K562 (cell line): ENCODE measurements around the gene TAS2R4. TPM values are rescaled to one million over a fixed set of nuclear protein-coding genes. Genes with fewer than 3 reads are reported as not detected.

ENCODE experiments used
- ATAC-seq: fragments of 200-7000 bp; cut with Tn5 transposase; 3 replicates; pipeline ENCODE4 v1.9.1; 2020; ENCODE audit warnings: moderate library complexity
- BruUV-seq: library from RNA; stranded (reverse); fragments of 400-500 nt; replicated peaks from 2 replicates; lab custom pipeline; 2021; lab: Mats Ljungman, UMichigan
- CTCF ChIA-PET: fragments of 300-600 bp; formaldehyde crosslinking; extraction: SDS; loops from one replicate; lab custom pipeline; 2021; ENCODE audit warnings: low intra/inter-chr PET ratio; lab: Yijun Ruan, JAX
- POLR2A ChIA-PET: fragments of 300-600, 350-650 bp; sonication (Branson Sonifier 250); formaldehyde crosslinking; extraction: SDS; loops from one replicate; lab custom pipeline; 2021; ENCODE audit warnings: antibody characterized with exemption, inconsistent platforms; lab: Yijun Ruan, JAX
- DNase-seq, 4 experiments: peaks; one replicate each; pipeline versions ENCODE4 v3.0.0 to v3.0.0-alpha.2; 2011 to 2018; ENCODE audit warnings: low spot score in 3 of 4, mixed read lengths in 3 of 4; ENCODE audit errors: extremely low read depth in 1 of 4
- FAIRE-seq: peaks from 2 replicates; lab custom pipeline; 2011; peaks lifted over from hg19 to GRCh38; lab: Jason Lieb, UNC
- H2AFZ ChIP-seq: 2 replicates; pipeline ENCODE4 v1.6.0; 2011; ENCODE audit warnings: low read depth, low read length, control low read depth, inconsistent platforms
- H3K27ac ChIP-seq: fragments of 200-600 bp; 3 replicates; pipeline ENCODE4 v1.8.0; 2011; ENCODE audit warnings: low read depth, mild to moderate bottlenecking, control low read depth, inconsistent platforms, low read length, moderate library complexity, mixed read lengths; ENCODE audit errors: extremely low read depth
- H3K27me3 ChIP-seq, 2 experiments: fragments of 300-600 bp in 1 of 2; 2 replicates in 1 of 2; 3 replicates in 1 of 2; pipeline versions ENCODE4 v1.6.0 to v1.8.0; 2011; ENCODE audit warnings: inconsistent platforms in 2 of 2, low read length in 2 of 2, mild to moderate bottlenecking in 1 of 2, mixed read lengths in 1 of 2, moderate library complexity in 1 of 2; ENCODE audit not compliant: control insufficient read depth in 2 of 2, insufficient read depth in 2 of 2
- H3K36me3 ChIP-seq: fragments of 300-600 bp; 3 replicates; pipeline ENCODE4 v1.8.0; 2011; ENCODE audit warnings: mild to moderate bottlenecking, low read length, inconsistent platforms; ENCODE audit not compliant: control insufficient read depth, insufficient read depth
- H3K4me1 ChIP-seq, 2 experiments: fragments of 200-600 bp in 1 of 2; replicated peaks in 1 of 2; 2 replicates in 1 of 2; 3 replicates in 1 of 2; pipeline versions ENCODE4 v1.5.1 to v1.8.0; 2011; ENCODE audit warnings: inconsistent platforms in 2 of 2, low read length in 2 of 2, mild to moderate bottlenecking in 1 of 2, mixed read lengths in 1 of 2, moderate library complexity in 1 of 2; ENCODE audit not compliant: control insufficient read depth in 2 of 2, insufficient read depth in 2 of 2
- H3K4me2 ChIP-seq: 2 replicates; pipeline ENCODE4 v1.6.1; 2011; ENCODE audit warnings: low read length, control low read depth, inconsistent platforms, mixed read lengths; ENCODE audit not compliant: insufficient read depth
- H3K4me3 ChIP-seq: fragments of 200-600 bp; sonication (generic), shearing (Covaris generic); 2 replicates; pipeline ENCODE4 v1.5.1; 2016; ENCODE audit warnings: control low read depth, inconsistent platforms
- H3K79me2 ChIP-seq: fragments of 200-600 bp; 3 replicates; pipeline ENCODE4 v1.8.0; 2011; ENCODE audit warnings: low read length, inconsistent platforms; ENCODE audit not compliant: control insufficient read depth, insufficient read depth
- H3K9ac ChIP-seq, 2 experiments: 2 replicates each; pipeline versions ENCODE4 v1.6.0 to v1.6.1; 2011; ENCODE audit warnings: low read depth in 2 of 2, low read length in 2 of 2, control low read depth in 1 of 2, inconsistent platforms in 1 of 2, mild to moderate bottlenecking in 1 of 2, mixed read lengths in 1 of 2; ENCODE audit not compliant: insufficient read depth in 1 of 2
- H3K9me1 ChIP-seq: one replicate; pipeline ENCODE4 v1.6.0; 2011; ENCODE audit warnings: inconsistent platforms, mild to moderate bottlenecking, low read length, moderate library complexity; ENCODE audit not compliant: control insufficient read depth, insufficient read depth
- H3K9me3 ChIP-seq: replicated peaks from 2 replicates; pipeline ENCODE4 v1.5.1; 2011; ENCODE audit warnings: low read depth, low read length, inconsistent platforms; ENCODE audit not compliant: control insufficient read depth, insufficient read depth
- H4K20me1 ChIP-seq: replicated peaks from 2 replicates; pipeline ENCODE4 v1.6.1; 2011; ENCODE audit warnings: low read length, inconsistent platforms, mixed read lengths; ENCODE audit not compliant: control insufficient read depth, insufficient read depth
- DPF2 ChIP-seq: fragments of 450-650 bp; IDR thresholded peaks from 2 replicates; pipeline ENCODE4 v1.6.1; 2016
- ELF2 ChIP-seq: fragments of 250-450 bp; sonication (Bioruptor Pico); IDR thresholded peaks from 2 replicates; pipeline ENCODE4 v1.5.0; 2021; ENCODE audit warnings: mild to moderate bottlenecking
- FOXP1 ChIP-seq: sonication (generic); formaldehyde crosslinking; IDR thresholded peaks from 2 replicates; pipeline ENCODE4 v1.8.0; 2022; ENCODE audit warnings: mild to moderate bottlenecking, missing genetic modification reagents
- NFIC ChIP-seq: fragments of 450-650 bp; IDR thresholded peaks from 2 replicates; pipeline ENCODE4 v1.6.1; 2017; ENCODE audit warnings: mild to moderate bottlenecking, inconsistent platforms
- PML ChIP-seq: IDR thresholded peaks from 2 replicates; pipeline ENCODE4 v1.6.1; 2012; ENCODE audit warnings: low read length, inconsistent platforms
- POU5F1 ChIP-seq: fragments of 150-350 bp; IDR thresholded peaks from 2 replicates; pipeline ENCODE4 v1.6.1; 2014; ENCODE audit warnings: borderline replicate concordance, low read length, low read depth, mild to moderate bottlenecking; ENCODE audit not compliant: partially characterized antibody
- SIX5 ChIP-seq, 2 experiments: IDR thresholded peaks; 2 replicates each; pipeline ENCODE4 v1.6.1; 2011; ENCODE audit warnings: low read length in 2 of 2, borderline replicate concordance in 1 of 2, low read depth in 1 of 2, mild to moderate bottlenecking in 1 of 2, moderate library complexity in 1 of 2; ENCODE audit not compliant: insufficient read depth in 1 of 2
- TCF3 ChIP-seq: sonication (generic); formaldehyde crosslinking; IDR thresholded peaks from 2 replicates; pipeline ENCODE4 v1.4.0; 2020; ENCODE audit warnings: mild to moderate bottlenecking, missing genetic modification reagents
- ZBTB11 ChIP-seq, 3 experiments: fragments of 200-800 bp in 1 of 3; fragments of 250-450 bp in 1 of 3; fragments of 450-650 bp in 1 of 3; sonication (Bioruptor Pico) in 1 of 3; sonication (Bioruptor generic) in 1 of 3; formaldehyde crosslinking in 1 of 3; IDR thresholded peaks; 2 replicates each; pipeline versions ENCODE4 v1.6.1 to v1.8.0; 2016 to 2022; ENCODE audit warnings: mild to moderate bottlenecking in 2 of 3, missing genetic modification characterization in 2 of 3, missing compliant biosample characterization in 1 of 3, moderate library complexity in 1 of 3
- ZFP1 ChIP-seq: fragments of 450-650 bp; formaldehyde crosslinking; IDR thresholded peaks from 2 replicates; pipeline ENCODE4 v1.4.0; 2020; ENCODE audit warnings: mild to moderate bottlenecking, mixed read lengths
- ZNF224 ChIP-seq: sonication (generic); formaldehyde crosslinking; IDR thresholded peaks from 2 replicates; pipeline ENCODE4 v1.8.0; 2022; ENCODE audit warnings: mild to moderate bottlenecking, missing genetic modification reagents
- ZNF408 ChIP-seq: fragments of 250-450 bp; sonication (Bioruptor Pico); IDR thresholded peaks from 2 replicates; pipeline ENCODE4 v1.4.0; 2020; ENCODE audit warnings: low read depth, mild to moderate bottlenecking, moderate library complexity
- WGBS: fragments of 100-300 bp; shearing (Covaris generic); methylation state at CpG from one replicate; pipeline ENCODE4 v1.1.6; 2016; ENCODE audit warnings: low coverage, mixed read lengths; ENCODE audit not compliant: insufficient coverage; ENCODE audit errors: missing lambda C conversion rate; 5-methylcytosine and 5-hydroxymethylcytosine counted together
- in situ Hi-C: fragments of 300-500 bp; cut with MboI; formaldehyde crosslinking; loops from 4 replicates; pipeline ENCODE4 v1.15.0; 2018; ENCODE audit warnings: inconsistent platforms, mixed read lengths
- intact Hi-C: fragments of 100-400 bp; cut with micrococcal nuclease; formaldehyde crosslinking; loops from 2 replicates; pipeline ENCODE4 v1.14.2; 2022
- polyA plus RNA-seq, 8 experiments: library from polyadenylated mRNA; depleted of rRNA in 4 of 8; stranded (reverse) in 5 of 8; unstranded in 3 of 8; fragments of >200 nt; fragmentation: Nextera tagmentation in 2 of 8; fragmentation: Illumina TruSeq in 1 of 8; extraction: Ambion mirVana in 2 of 8; extraction: Trizol in 1 of 8; gene quantifications; 2 replicates each; pipeline versions ENCODE4 v1.2.1 to v1.2.3, GENCODE V29; 2011 to 2014; ENCODE audit warnings: inconsistent platforms in 1 of 8, missing spikeins in 1 of 8
- total RNA-seq, 7 experiments: library from RNA; depleted of rRNA in 6 of 7; stranded (reverse); fragments of >200 nt in 6 of 7; fragmentation: Illumina TruSeq in 2 of 7; extraction: Trizol in 2 of 7; gene quantifications; 2 replicates each; pipeline versions ENCODE4 v1.2.1 to v1.2.3, GENCODE V29; 2011 to 2021; ENCODE audit warnings: low replicate concordance in 1 of 7

The TAS2R4 gene
- total and polyA plus RNA-seq, 9 of the 15 experiments (the other 6 are each of a cell fraction or from before 2014, with no cell fraction given) = 0.04 to 2.1 (median 0.68) TPM

DNA sequence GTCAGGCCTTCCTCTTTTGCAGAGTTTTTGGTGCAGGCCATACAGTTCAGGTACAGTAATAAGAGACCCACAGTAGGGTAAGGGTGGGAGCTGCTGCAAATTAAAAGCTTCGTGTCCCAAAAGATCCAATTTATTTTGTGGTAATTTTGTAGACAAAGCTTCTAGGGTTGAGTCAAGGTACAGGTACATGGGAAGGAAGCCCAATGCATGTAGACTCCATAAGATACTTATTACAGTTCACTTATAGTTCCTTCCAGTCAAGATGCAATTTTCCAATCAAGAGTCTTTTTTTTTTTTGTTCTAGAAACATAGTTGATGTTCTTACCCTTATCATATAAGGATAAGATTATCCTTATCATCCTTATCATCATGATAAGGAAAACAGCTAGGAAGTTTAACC is at the start of gene TAS2R4 (continued):
- TF ChIP-seq ZBTB11 (CRISPR knock-in tag; IDR thresholded peaks at IDR 0.05) = no peak
- no peak for TF ChIP-seq TCF3 (CRISPR knock-in tag)
- no peak for TF ChIP-seq FOXP1 (CRISPR knock-in tag)
- no peak for TF ChIP-seq ZNF224 (CRISPR knock-in tag)
- TF ChIP-seq ZNF408 (CRISPR knock-in tag) = no peak

DNA sequence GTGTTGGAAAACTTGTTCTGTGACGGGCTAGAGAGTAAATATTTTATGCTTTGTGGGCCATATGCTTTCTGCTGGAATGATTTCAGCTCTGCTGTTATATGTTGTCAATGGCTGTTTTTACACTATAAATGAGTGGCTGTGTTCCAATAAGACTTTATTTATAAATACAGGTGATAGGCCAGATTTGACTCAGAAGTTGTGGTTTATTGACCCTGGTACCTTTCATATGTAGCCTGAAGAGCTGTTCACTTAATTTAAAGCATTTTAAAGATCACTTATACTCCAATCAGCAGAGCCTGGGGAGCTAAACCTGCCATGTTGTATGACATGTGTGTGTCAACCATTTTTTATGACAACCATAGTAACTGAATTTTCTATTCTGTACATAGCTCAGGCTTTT is 47.5 kb upstream of the TAS2R4 start:
- no TSS peak for BruUV-seq
- in situ Hi-C loops = no loop called here

More for the DNA sequence above, 47.5 kb upstream of the TAS2R4 start:
- H3K9ac ChIP-seq = no peak overlapping the region
- WGBS = 5% methylated on average over 1 of the region's 1 CpG
- no peak overlapping the region for H3K4me2 ChIP-seq
- no peak for FAIRE-seq
- no peak overlapping the region for H3K4me3 ChIP-seq
- H3K9me3 ChIP-seq = no peaks in the 10 kb centered on the region
- intact Hi-C loops = no loop called here
- TF ChIP-seq DPF2 = no peak
- TF ChIP-seq PML = no peak
- no peak for TF ChIP-seq POU5F1
- no peak for TF ChIP-seq SIX5 (IDR thresholded peaks at IDR 0.05; ENCODE audit: borderline replicate concordance in 1 of 2, insufficient read depth in 1 of 2, low read depth in 1 of 2, low read length in 2 of 2)
- TF ChIP-seq NFIC = no peak
- no peak for TF ChIP-seq ELF2 (CRISPR knock-in tag)
- TF ChIP-seq ZFP1 (CRISPR knock-in tag) = no peak
- H3K27me3 ChIP-seq = peaks cover 22 to 23% of the 10 kb centered on the region in 2 experiments; a peak in 4 of 5 replicates
- no peak for DNase-seq
- no peaks in the 10 kb centered on the region for H3K36me3 ChIP-seq
- ATAC-seq = no peak
- CTCF ChIA-PET = no interaction called here
- H3K9me1 ChIP-seq = no peaks in the 10 kb centered on the region
- H3K79me2 ChIP-seq = no peaks in the 10 kb centered on the region
- H2AFZ ChIP-seq = no peak overlapping the region
- no peak overlapping the region for H3K27ac ChIP-seq
- H4K20me1 ChIP-seq = no peaks in the 10 kb centered on the region
- POLR2A ChIA-PET = interaction anchor here (0.6 to 6.0 kb wide), 2 partner anchors 9 to 1131 kb away, joined by 3 to 30 read pairs; partner anchors contain the start of gene SSBP1
- no peaks in the 10 kb centered on the region for H3K4me1 ChIP-seq
